PC-9 (cell line): ENCODE results near the gene NRIP1.

ENCODE experiments used
- CTCF ChIP-seq: fragments of 200-600 bp; sonication (generic); conservative IDR thresholded peaks from 2 replicates; pipeline ENCODE4 v1.6.1; 2017; ENCODE audit warnings: mixed run types, antibody characterized with exemption, mild to moderate bottlenecking, moderate library complexity
- EZH2 ChIP-seq: fragments of 200-600 bp; sonication (generic); IDR thresholded peaks from 2 replicates; pipeline ENCODE4 v1.8.0; 2017; ENCODE audit warnings: antibody characterized with exemption, low read depth

DNA sequence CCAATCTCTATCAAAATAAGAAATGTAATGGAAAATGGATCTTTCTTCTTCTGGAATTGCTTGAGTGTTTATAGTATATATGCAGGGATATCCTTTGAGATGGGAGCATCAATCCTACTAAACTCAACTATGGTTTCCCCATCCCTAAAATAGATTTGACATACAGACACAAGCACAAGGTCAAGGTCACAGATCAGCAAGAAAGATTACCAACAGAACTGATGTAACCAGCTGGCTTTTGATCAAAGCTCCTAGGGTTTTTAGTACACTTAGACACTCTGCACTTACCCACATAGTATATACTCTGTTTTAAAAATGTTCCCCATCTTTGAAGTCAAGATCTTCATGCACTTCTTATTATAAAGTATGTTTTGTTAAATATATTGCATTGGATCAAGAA is 85.5 kb downstream of the NRIP1 start:
- TF ChIP-seq CTCF (no peak), EZH2 (no peak)
